MM.1S (cell line): ENCODE results near the gene SUPT3H.

Source experiments
- DNase-seq: peaks from one replicate; pipeline ENCODE4 v3.0.0-alpha.2; 2015
- H2AFZ ChIP-seq: fragments of 300-600 bp; sonication (generic); 2 replicates; pipeline ENCODE4 v1.6.0; 2016; ENCODE audit warnings: antibody characterized with exemption, low read length
- H3F3A ChIP-seq: fragments of 300-600 bp; sonication (generic); 2 replicates; pipeline ENCODE4 v1.6.1; 2016; ENCODE audit warnings: mild to moderate bottlenecking, antibody characterized with exemption, low read length, moderate library complexity, mixed read lengths; ENCODE audit not compliant: insufficient read depth
- H3K27ac ChIP-seq: fragments of 300-600 bp; sonication (generic); 2 replicates; pipeline ENCODE4 v1.5.1; 2016; ENCODE audit warnings: mild to moderate bottlenecking, low read length
- H3K27me3 ChIP-seq: fragments of 300-600 bp; sonication (generic); replicated peaks from 2 replicates; pipeline ENCODE4 v1.6.0; 2016; ENCODE audit warnings: low read length; ENCODE audit not compliant: insufficient read depth
- H3K36me3 ChIP-seq: fragments of 300-600 bp; sonication (generic); replicated peaks from 2 replicates; pipeline ENCODE4 v1.6.1; 2016; ENCODE audit warnings: mild to moderate bottlenecking, low read length, mixed read lengths; ENCODE audit not compliant: insufficient read depth
- H3K4me1 ChIP-seq: fragments of 300-600 bp; sonication (generic); 2 replicates; pipeline ENCODE4 v1.6.1; 2016; ENCODE audit warnings: low read length, mixed read lengths
- H3K4me2 ChIP-seq: fragments of 300-600 bp; sonication (generic); 2 replicates; pipeline ENCODE4 v1.6.0; 2016; ENCODE audit warnings: low read depth, low read length
- H3K4me3 ChIP-seq: fragments of 300-600 bp; sonication (generic); 2 replicates; pipeline ENCODE4 v1.5.1; 2016; ENCODE audit warnings: low read length, mixed read lengths
- H3K79me2 ChIP-seq: fragments of 300-600 bp; sonication (generic); 2 replicates; pipeline ENCODE4 v1.6.1; 2016; ENCODE audit warnings: mixed run types, low read length, mixed read lengths
- H3K9ac ChIP-seq: fragments of 300-600 bp; sonication (generic); 2 replicates; pipeline ENCODE4 v1.6.1; 2016; ENCODE audit warnings: low read length, mixed read lengths
- H3K9me2 ChIP-seq: fragments of 300-600 bp; sonication (generic); replicated peaks from 2 replicates; pipeline ENCODE4 v1.6.1; 2016; ENCODE audit warnings: mild to moderate bottlenecking, low read length, mixed read lengths; ENCODE audit not compliant: insufficient read depth
- H3K9me3 ChIP-seq: fragments of 300-600 bp; sonication (generic); replicated peaks from 2 replicates; pipeline ENCODE4 v1.6.1; 2016; ENCODE audit warnings: mild to moderate bottlenecking, low read length, mixed read lengths; ENCODE audit not compliant: insufficient read depth
- H4K20me1 ChIP-seq: fragments of 300-600 bp; sonication (generic); 2 replicates; pipeline ENCODE4 v1.6.1; 2016; ENCODE audit warnings: mild to moderate bottlenecking, low read length, moderate library complexity, mixed read lengths; ENCODE audit not compliant: insufficient read depth
- EZH2 ChIP-seq: fragments of 300-600 bp; sonication (generic); optimal IDR thresholded peaks from 2 replicates; pipeline ENCODE3; 2017; ENCODE audit warnings: low read depth, mild to moderate bottlenecking, antibody characterized with exemption, low read length, mixed read lengths
- EZH2phosphoT487 ChIP-seq: fragments of 300-600 bp; sonication (generic); IDR thresholded peaks from 2 replicates; pipeline ENCODE4 v1.6.1; 2018; ENCODE audit warnings: antibody characterized with exemption, low read length
- TF ChIP-seq, protein P1 (sequence below): fragments of 300-600 bp; sonication (generic); IDR thresholded peaks from 2 replicates; pipeline ENCODE4 v1.5.1; 2016; ENCODE audit warnings: antibody characterized with exemption, low read length, mixed read lengths

Gene SUPT3H

DNA sequence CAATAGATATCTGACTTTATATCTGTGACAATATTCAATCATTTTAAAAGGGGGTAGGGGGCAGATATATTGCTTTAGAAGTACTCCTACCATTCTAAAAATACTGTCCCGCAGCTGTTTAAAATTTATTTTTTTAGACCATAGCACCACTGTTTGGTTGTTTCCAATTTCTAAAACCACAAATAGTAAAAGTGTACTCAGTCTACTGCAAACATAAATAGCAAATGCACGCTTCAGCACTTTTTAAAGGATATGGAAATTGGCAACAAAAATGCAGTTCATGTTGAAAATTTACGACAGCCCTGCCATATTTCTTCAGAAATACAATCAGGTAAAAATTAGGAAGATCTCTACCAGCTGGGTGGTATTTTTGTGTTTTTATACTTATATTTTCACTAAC lies 181.6 kb downstream of the SUPT3H start:
- 0 out of 2 replicates have a peak overlapping the region, but pooled peaks have one; percentile 10 for H3K4me3 ChIP-seq
- no peaks in the 10 kb centered on the region for H4K20me1 ChIP-seq
- H3K36me3 ChIP-seq = no peaks in the 10 kb centered on the region
- H3K79me2 ChIP-seq = no peaks in the 10 kb centered on the region
- peak; percentile 77 for DNase-seq
- peaks cover 11% of the 10 kb centered on the region for H3F3A ChIP-seq
- H2AFZ ChIP-seq = no peak overlapping the region
- H3K4me2 ChIP-seq = peak overlapping the region; percentile 28
- TF ChIP-seq EZH2 (no peak), EZH2phosphoT487 (no peak)
- TF ChIP-seq, protein P1, sequence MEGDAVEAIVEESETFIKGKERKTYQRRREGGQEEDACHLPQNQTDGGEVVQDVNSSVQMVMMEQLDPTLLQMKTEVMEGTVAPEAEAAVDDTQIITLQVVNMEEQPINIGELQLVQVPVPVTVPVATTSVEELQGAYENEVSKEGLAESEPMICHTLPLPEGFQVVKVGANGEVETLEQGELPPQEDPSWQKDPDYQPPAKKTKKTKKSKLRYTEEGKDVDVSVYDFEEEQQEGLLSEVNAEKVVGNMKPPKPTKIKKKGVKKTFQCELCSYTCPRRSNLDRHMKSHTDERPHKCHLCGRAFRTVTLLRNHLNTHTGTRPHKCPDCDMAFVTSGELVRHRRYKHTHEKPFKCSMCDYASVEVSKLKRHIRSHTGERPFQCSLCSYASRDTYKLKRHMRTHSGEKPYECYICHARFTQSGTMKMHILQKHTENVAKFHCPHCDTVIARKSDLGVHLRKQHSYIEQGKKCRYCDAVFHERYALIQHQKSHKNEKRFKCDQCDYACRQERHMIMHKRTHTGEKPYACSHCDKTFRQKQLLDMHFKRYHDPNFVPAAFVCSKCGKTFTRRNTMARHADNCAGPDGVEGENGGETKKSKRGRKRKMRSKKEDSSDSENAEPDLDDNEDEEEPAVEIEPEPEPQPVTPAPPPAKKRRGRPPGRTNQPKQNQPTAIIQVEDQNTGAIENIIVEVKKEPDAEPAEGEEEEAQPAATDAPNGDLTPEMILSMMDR = no peak
- H3K9me3 ChIP-seq = no peaks in the 10 kb centered on the region
- H3K27me3 ChIP-seq = peaks cover 19% of the 10 kb centered on the region; the same call in 1 of the 2 replicates
- H3K9me2 ChIP-seq = no peaks in the 10 kb centered on the region
- H3K4me1 ChIP-seq = peaks cover 24% of the 10 kb centered on the region
- no peak overlapping the region for H3K27ac ChIP-seq
- H3K9ac ChIP-seq = no peak overlapping the region

DNA sequence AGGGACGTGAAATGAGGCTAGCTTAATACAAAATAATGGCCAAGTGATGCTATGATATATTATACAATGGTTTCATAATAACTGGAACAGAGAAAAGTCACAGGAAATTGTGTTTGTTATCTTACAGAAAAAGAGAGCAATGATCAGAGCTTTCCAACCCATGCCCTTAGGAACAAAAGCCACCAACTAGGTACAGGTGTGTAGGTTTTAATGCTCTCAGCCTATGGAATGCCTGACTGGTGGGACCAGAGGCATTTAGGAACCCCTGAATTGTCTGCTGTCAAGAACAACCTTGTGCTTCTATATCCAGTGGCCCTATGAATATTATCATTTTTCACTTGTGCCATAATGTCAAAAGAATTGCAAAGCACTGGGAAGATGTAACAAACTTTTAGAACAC lies 182.6 kb downstream of the SUPT3H start:
- Histone ChIP-seq H3K4me2 (no peak overlapping the region), H3K4me1 (peaks cover 24% of the 10 kb centered on the region), H3K79me2 (no peaks in the 10 kb centered on the region), H3K27me3 (peaks cover 19% of the 10 kb centered on the region; the same call in 1 of the 2 replicates), H3K27ac (no peak overlapping the region), H3F3A (peaks cover 11% of the 10 kb centered on the region), H3K9me2 (no peaks in the 10 kb centered on the region), H2AFZ (no peak overlapping the region), H3K9me3 (no peaks in the 10 kb centered on the region), H4K20me1 (no peaks in the 10 kb centered on the region), H3K4me3 (no peak overlapping the region), H3K36me3 (no peaks in the 10 kb centered on the region), H3K9ac (no peak overlapping the region)
- TF ChIP-seq EZH2phosphoT487 (no peak), EZH2 (no peak)
- TF ChIP-seq, protein P1 = no peak
- no peak for DNase-seq

DNA sequence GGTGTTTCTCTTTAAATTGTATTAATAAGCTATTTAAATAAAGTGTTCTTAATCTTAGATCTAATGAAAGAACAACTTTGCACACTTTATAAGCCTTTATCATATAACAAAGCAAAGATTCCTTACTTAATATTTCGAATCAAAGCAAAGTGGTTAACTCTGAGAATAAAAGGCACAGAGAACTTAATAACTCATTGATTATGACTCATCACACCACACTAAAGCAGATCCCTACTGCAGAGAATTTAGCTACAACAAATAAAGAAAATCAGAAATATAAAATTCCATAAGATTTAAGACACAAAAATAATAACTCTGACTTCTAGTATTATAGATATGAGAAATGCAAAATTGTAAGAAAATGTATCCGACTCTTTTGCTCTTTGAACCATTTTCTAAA lies 185.2 kb downstream of the SUPT3H start:
- no peaks in the 10 kb centered on the region for H3K9me3 ChIP-seq
- peaks cover 5% of the 10 kb centered on the region for H3F3A ChIP-seq
- H3K9ac ChIP-seq = no peak overlapping the region
- peaks cover 13% of the 10 kb centered on the region for H3K4me1 ChIP-seq
- H4K20me1 ChIP-seq = no peaks in the 10 kb centered on the region
- H3K4me3 ChIP-seq = no peak overlapping the region
- H3K9me2 ChIP-seq = no peaks in the 10 kb centered on the region
- H3K27ac ChIP-seq = no peak overlapping the region
- 0 out of 2 replicates have a peak, but pooled peaks cover 7% of the 10 kb centered on the region for H3K27me3 ChIP-seq
- H3K36me3 ChIP-seq = no peaks in the 10 kb centered on the region
- no peak overlapping the region for H2AFZ ChIP-seq
- H3K79me2 ChIP-seq = no peaks in the 10 kb centered on the region
- H3K4me2 ChIP-seq = no peak overlapping the region
- DNase-seq = no peak
- TF ChIP-seq, protein P1 = no peak
- no peak for TF ChIP-seq EZH2phosphoT487
- no peak for TF ChIP-seq EZH2
